ENCODE data around the gene KCTD16.

Gene KCTD16

DNA sequence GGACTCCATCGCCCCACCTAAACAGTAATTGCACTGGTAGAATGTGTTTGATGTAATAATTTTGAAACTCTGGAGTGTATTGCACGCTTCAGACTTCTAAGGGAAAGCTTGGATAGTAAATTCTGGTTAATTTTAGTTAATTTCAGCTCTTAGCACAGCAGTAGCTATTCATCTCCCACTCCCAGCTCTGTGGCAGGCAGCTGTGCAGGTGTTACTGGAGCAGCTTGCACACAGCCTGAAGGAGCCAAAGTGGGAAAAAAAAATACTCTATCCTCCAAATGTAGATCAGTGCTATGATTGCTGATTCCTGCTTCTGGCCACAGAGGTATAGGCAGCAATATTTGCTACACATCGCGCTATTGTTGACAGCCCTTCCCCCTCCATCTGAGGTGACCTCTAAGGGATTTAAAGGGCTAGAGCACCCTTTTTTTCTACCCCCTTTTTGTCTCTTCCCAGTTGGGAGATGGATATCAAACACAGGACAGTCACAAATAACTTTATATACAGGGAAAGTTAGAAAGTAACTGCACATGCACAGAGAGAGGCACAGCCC lies 97.4 kb downstream of the KCTD16 start:
- no peak for ATAC-seq

DNA sequence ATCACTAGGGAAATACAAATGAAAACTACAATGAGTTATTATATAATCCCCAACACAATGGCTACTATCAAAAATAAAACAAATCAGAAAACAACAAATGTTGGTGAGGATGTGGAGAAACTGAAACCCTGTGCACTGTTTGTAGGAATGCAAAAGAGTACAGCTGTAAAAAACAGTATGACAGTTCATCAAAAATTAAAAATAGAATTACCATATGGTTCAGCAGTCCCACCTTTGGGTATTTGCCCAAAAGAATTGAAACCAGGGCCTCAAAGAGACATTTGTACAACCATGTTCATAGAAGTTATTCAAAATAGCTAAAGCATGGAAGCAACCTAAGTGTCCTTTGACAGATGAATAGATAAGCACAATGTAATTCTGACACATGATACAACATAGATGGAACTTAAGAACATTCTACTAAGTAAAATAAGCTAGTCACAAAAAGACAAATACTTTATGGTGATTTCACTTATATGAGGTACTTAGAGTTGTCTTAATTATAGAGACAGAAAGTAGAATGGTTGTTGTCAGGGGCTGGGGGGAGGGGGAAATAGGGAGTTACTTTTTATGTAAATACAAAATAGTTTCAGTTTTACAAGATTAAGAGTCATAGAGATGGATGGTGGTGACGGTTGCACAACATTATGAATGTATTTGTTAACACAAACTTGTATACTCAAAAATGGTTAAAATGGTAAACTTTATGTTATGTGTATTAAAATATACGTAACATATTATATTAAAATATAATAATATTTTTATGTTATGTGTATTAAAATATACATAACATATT lies 102.8 kb downstream of the KCTD16 start:
- ATAC-seq = no peak
- no peak for TF ChIP-seq ZNF8 (CRISPR knock-in tag; IDR thresholded peaks at IDR 0.05)
- no peak for TF ChIP-seq GLIS3 (CRISPR knock-in tag; IDR thresholded peaks at IDR 0.05)
- no peak for TF ChIP-seq ESRRG (CRISPR knock-in tag; IDR thresholded peaks at IDR 0.05)
- TF ChIP-seq ARNTL (CRISPR knock-in tag; IDR thresholded peaks at IDR 0.05; ENCODE audit: borderline replicate concordance, low read depth) = no peak
- no peak for TF ChIP-seq PPARA (CRISPR knock-in tag; IDR thresholded peaks at IDR 0.05; ENCODE audit: borderline replicate concordance)
- TF ChIP-seq CSDC2 (CRISPR knock-in tag; IDR thresholded peaks at IDR 0.05) = no peak

More for the DNA sequence above, 97.4 kb downstream of the KCTD16 start:
- TF ChIP-seq GLIS3 (CRISPR knock-in tag; IDR thresholded peaks at IDR 0.05) (no peak), ZNF565 (CRISPR knock-in tag; conservative IDR thresholded peaks at IDR 0.05; ENCODE audit: low read depth) (no peak), SNAI2 (CRISPR knock-in tag; IDR thresholded peaks at IDR 0.05) (no peak), ARNTL (CRISPR knock-in tag; IDR thresholded peaks at IDR 0.05; ENCODE audit: borderline replicate concordance, low read depth) (no peak), ZNF70 (CRISPR knock-in tag; IDR thresholded peaks at IDR 0.05) (no peak), ZFP30 (CRISPR knock-in tag; IDR thresholded peaks at IDR 0.05) (no peak), CSDC2 (CRISPR knock-in tag; IDR thresholded peaks at IDR 0.05) (no peak), PPARA (CRISPR knock-in tag; IDR thresholded peaks at IDR 0.05; ENCODE audit: borderline replicate concordance) (no peak), ZC3H10 (CRISPR knock-in tag; IDR thresholded peaks at IDR 0.05) (no peak), TOX (CRISPR knock-in tag; IDR thresholded peaks at IDR 0.05; ENCODE audit: borderline replicate concordance) (no peak), ZNF8 (CRISPR knock-in tag; IDR thresholded peaks at IDR 0.05) (no peak), RARB (CRISPR knock-in tag; IDR thresholded peaks at IDR 0.05) (no peak), OSR1 (CRISPR knock-in tag; IDR thresholded peaks at IDR 0.05) (no peak)
- TF ChIP-seq, protein P1, sequence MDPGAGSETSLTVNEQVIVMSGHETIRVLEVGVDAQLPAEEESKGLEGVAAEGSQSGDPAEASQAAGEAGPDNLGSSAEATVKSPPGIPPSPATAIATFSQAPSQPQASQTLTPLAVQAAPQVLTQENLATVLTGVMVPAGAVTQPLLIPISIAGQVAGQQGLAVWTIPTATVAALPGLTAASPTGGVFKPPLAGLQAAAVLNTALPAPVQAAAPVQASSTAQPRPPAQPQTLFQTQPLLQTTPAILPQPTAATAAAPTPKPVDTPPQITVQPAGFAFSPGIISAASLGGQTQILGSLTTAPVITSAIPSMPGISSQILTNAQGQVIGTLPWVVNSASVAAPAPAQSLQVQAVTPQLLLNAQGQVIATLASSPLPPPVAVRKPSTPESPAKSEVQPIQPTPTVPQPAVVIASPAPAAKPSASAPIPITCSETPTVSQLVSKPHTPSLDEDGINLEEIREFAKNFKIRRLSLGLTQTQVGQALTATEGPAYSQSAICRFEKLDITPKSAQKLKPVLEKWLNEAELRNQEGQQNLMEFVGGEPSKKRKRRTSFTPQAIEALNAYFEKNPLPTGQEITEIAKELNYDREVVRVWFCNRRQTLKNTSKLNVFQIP (CRISPR knock-in tag; IDR thresholded peaks at IDR 0.05; ENCODE audit: borderline replicate concordance, low read depth) = no peak
- TF ChIP-seq, protein P2, sequence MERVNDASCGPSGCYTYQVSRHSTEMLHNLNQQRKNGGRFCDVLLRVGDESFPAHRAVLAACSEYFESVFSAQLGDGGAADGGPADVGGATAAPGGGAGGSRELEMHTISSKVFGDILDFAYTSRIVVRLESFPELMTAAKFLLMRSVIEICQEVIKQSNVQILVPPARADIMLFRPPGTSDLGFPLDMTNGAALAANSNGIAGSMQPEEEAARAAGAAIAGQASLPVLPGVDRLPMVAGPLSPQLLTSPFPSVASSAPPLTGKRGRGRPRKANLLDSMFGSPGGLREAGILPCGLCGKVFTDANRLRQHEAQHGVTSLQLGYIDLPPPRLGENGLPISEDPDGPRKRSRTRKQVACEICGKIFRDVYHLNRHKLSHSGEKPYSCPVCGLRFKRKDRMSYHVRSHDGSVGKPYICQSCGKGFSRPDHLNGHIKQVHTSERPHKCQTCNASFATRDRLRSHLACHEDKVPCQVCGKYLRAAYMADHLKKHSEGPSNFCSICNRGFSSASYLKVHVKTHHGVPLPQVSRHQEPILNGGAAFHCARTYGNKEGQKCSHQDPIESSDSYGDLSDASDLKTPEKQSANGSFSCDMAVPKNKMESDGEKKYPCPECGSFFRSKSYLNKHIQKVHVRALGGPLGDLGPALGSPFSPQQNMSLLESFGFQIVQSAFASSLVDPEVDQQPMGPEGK (CRISPR knock-in tag; IDR thresholded peaks at IDR 0.05; ENCODE audit: borderline replicate concordance) = no peak
- TF ChIP-seq, protein P3, sequence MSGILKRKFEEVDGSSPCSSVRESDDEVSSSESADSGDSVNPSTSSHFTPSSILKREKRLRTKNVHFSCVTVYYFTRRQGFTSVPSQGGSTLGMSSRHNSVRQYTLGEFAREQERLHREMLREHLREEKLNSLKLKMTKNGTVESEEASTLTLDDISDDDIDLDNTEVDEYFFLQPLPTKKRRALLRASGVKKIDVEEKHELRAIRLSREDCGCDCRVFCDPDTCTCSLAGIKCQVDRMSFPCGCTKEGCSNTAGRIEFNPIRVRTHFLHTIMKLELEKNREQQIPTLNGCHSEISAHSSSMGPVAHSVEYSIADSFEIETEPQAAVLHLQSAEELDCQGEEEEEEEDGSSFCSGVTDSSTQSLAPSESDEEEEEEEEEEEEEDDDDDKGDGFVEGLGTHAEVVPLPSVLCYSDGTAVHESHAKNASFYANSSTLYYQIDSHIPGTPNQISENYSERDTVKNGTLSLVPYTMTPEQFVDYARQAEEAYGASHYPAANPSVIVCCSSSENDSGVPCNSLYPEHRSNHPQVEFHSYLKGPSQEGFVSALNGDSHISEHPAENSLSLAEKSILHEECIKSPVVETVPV (CRISPR knock-in tag; IDR thresholded peaks at IDR 0.05) = no peak
- TF ChIP-seq, protein P4, sequence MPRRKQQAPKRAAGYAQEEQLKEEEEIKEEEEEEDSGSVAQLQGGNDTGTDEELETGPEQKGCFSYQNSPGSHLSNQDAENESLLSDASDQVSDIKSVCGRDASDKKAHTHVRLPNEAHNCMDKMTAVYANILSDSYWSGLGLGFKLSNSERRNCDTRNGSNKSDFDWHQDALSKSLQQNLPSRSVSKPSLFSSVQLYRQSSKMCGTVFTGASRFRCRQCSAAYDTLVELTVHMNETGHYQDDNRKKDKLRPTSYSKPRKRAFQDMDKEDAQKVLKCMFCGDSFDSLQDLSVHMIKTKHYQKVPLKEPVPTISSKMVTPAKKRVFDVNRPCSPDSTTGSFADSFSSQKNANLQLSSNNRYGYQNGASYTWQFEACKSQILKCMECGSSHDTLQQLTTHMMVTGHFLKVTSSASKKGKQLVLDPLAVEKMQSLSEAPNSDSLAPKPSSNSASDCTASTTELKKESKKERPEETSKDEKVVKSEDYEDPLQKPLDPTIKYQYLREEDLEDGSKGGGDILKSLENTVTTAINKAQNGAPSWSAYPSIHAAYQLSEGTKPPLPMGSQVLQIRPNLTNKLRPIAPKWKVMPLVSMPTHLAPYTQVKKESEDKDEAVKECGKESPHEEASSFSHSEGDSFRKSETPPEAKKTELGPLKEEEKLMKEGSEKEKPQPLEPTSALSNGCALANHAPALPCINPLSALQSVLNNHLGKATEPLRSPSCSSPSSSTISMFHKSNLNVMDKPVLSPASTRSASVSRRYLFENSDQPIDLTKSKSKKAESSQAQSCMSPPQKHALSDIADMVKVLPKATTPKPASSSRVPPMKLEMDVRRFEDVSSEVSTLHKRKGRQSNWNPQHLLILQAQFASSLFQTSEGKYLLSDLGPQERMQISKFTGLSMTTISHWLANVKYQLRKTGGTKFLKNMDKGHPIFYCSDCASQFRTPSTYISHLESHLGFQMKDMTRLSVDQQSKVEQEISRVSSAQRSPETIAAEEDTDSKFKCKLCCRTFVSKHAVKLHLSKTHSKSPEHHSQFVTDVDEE (CRISPR knock-in tag; IDR thresholded peaks at IDR 0.05) = no peak

DNA sequence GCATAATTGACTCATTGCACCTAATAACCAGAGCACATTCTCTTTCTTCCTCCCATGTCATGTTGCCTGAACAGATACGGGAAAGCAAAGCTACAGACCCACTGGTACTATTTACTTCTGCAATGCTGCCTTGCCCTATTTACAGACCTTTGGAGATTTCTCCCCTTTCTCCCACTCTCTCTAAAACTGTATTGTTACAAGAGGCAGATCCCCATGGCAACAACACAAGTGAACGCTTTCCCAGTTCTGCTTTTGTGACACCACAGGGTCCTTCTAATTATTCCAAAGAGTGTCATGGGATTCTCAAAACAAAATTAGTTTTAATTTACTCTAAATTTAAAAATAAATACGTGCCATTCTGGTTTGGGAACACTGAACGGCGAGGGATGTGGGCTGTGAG lies 104.7 kb downstream of the KCTD16 start:
- TF ChIP-seq, protein P2 (CRISPR knock-in tag; IDR thresholded peaks at IDR 0.05; ENCODE audit: borderline replicate concordance) = no peak
- TF ChIP-seq ZFP3 (CRISPR knock-in tag; IDR thresholded peaks at IDR 0.05) = no peak
- TF ChIP-seq, protein P5, sequence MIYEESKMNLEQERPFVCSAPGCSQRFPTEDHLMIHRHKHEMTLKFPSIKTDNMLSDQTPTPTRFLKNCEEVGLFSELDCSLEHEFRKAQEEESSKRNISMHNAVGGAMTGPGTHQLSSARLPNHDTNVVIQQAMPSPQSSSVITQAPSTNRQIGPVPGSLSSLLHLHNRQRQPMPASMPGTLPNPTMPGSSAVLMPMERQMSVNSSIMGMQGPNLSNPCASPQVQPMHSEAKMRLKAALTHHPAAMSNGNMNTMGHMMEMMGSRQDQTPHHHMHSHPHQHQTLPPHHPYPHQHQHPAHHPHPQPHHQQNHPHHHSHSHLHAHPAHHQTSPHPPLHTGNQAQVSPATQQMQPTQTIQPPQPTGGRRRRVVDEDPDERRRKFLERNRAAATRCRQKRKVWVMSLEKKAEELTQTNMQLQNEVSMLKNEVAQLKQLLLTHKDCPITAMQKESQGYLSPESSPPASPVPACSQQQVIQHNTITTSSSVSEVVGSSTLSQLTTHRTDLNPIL (CRISPR knock-in tag; IDR thresholded peaks at IDR 0.05; ENCODE audit: low read depth) = no peak
- no peak for TF ChIP-seq ZFP30 (CRISPR knock-in tag; IDR thresholded peaks at IDR 0.05)
- no peak for TF ChIP-seq BACH2 (CRISPR knock-in tag; IDR thresholded peaks at IDR 0.05; ENCODE audit: borderline replicate concordance)
- TF ChIP-seq, protein P1 (CRISPR knock-in tag; IDR thresholded peaks at IDR 0.05; ENCODE audit: borderline replicate concordance, low read depth) = no peak
- no peak for TF ChIP-seq PPARA (CRISPR knock-in tag; IDR thresholded peaks at IDR 0.05; ENCODE audit: borderline replicate concordance)
- TF ChIP-seq ZNF70 (CRISPR knock-in tag; IDR thresholded peaks at IDR 0.05) = no peak
- TF ChIP-seq OSR1 (CRISPR knock-in tag; IDR thresholded peaks at IDR 0.05) = no peak
- no peak for TF ChIP-seq ZC3H10 (CRISPR knock-in tag; IDR thresholded peaks at IDR 0.05)
- no peak for TF ChIP-seq TCF4 (CRISPR knock-in tag; IDR thresholded peaks at IDR 0.05; ENCODE audit: borderline replicate concordance)
- TF ChIP-seq ISL1 (CRISPR knock-in tag; IDR thresholded peaks at IDR 0.05) = no peak
- TF ChIP-seq ZNF8 (CRISPR knock-in tag; IDR thresholded peaks at IDR 0.05) = no peak
- no peak for TF ChIP-seq ESRRG (CRISPR knock-in tag; IDR thresholded peaks at IDR 0.05)
- ATAC-seq = no peak
